GM06990 (cell line): Measurements from ENCODE around the gene AGTPBP1.

ENCODE experiments used
- DNase-seq: peaks from one replicate; pipeline ENCODE4 v3.0.0-alpha.2; 2011; ENCODE audit not compliant: insufficient read length; ENCODE audit errors: extremely low read depth
- H3K27me3 ChIP-seq: replicated peaks from 2 replicates; pipeline ENCODE4 v1.6.0; 2011; ENCODE audit warnings: low read length; ENCODE audit not compliant: control insufficient read depth, insufficient read depth
- H3K36me3 ChIP-seq: 2 replicates; pipeline ENCODE4 v1.5.1; 2011; ENCODE audit warnings: low read length; ENCODE audit not compliant: control insufficient read depth, insufficient read depth
- H3K4me3 ChIP-seq: replicated peaks from 2 replicates; pipeline ENCODE4 v1.5.1; 2011; ENCODE audit warnings: low read depth, mild to moderate bottlenecking, control low read depth, low read length
- CTCF ChIP-seq: IDR thresholded peaks from 2 replicates; pipeline ENCODE4 v1.5.1; 2011; ENCODE audit warnings: low read length, control low read depth, mild to moderate bottlenecking, inconsistent platforms; ENCODE audit not compliant: insufficient read depth, poor library complexity, severe bottlenecking

Gene AGTPBP1

GRCh38 chr9:85569988-85570387 is 171.8 kb downstream of the AGTPBP1 start:
- no peak for DNase-seq
- no peak for TF ChIP-seq CTCF
- Histone ChIP-seq H3K27me3 (no peaks in the 10 kb centered on the region), H3K36me3 (no peaks in the 10 kb centered on the region), H3K4me3 (no peak overlapping the region)

GRCh38 chr9:85559526-85559925 is 182.2 kb downstream of the AGTPBP1 start:
- no peak for TF ChIP-seq CTCF
- H3K4me3 ChIP-seq: no peak overlapping the region
- DNase-seq: no peak
- no peaks in the 10 kb centered on the region for H3K36me3 ChIP-seq
- no peaks in the 10 kb centered on the region for H3K27me3 ChIP-seq

GRCh38 chr9:85554349-85554748 is 187.4 kb downstream of the AGTPBP1 start:
- no peak overlapping the region for H3K4me3 ChIP-seq
- H3K36me3 ChIP-seq: no peaks in the 10 kb centered on the region; the same call in 1 of the 2 replicates
- no peaks in the 10 kb centered on the region for H3K27me3 ChIP-seq
- no peak for DNase-seq
- TF ChIP-seq CTCF: no peak

- Histone ChIP-seq H3K27me3 (no peaks in the 10 kb centered on the region), H3K4me3 (no peak overlapping the region), H3K36me3 (no peaks in the 10 kb centered on the region; the same call in 1 of the 2 replicates)
- no peak for TF ChIP-seq CTCF
- DNase-seq: peak; percentile 17
Measured at GRCh38 chr9:85553475-85553874, 188.3 kb downstream of the AGTPBP1 start.

GRCh38 chr9:85547599-85547998 is 194.2 kb downstream of the AGTPBP1 start:
- TF ChIP-seq CTCF: no peak
- no peaks in the 10 kb centered on the region; the same call in 1 of the 2 replicates for H3K36me3 ChIP-seq
- no peaks in the 10 kb centered on the region for H3K27me3 ChIP-seq
- no peak overlapping the region for H3K4me3 ChIP-seq
- no peak for DNase-seq

- TF ChIP-seq CTCF: no peak
- H3K4me3 ChIP-seq: no peak overlapping the region
- no peaks in the 10 kb centered on the region for H3K27me3 ChIP-seq
- no peak for DNase-seq
- no peaks in the 10 kb centered on the region for H3K36me3 ChIP-seq
Measured at GRCh38 chr9:85543196-85543595, 198.6 kb downstream of the AGTPBP1 start.
